ENCODE results near the gene LCN9. TPM values are rescaled to one million over a fixed set of nuclear protein-coding genes. Genes with fewer than 3 reads are reported as not detected.

Gene LCN9
- total RNA-seq, 3 donors from 2014 or later = 0.64 TPM; not detected in 2

GRCh38 chr9:135695036-135695435 lies 31.9 kb downstream of the LCN9 start:
- Histone ChIP-seq H3K4me1 (no peaks in the 10 kb centered on the region), H3K27ac (no peak overlapping the region), H3K27me3 (peaks cover 0 to 34% of the 10 kb centered on the region in 2 donors), H3K9me3 (no peaks in the 10 kb centered on the region), H3K4me3 (no peak overlapping the region), H3K36me3 (no peaks in the 10 kb centered on the region)
- TF ChIP-seq CTCF (IDR thresholded peaks at IDR 0.05) (no peak), POLR2AphosphoS5 (IDR thresholded peaks at IDR 0.05) (no peak), POLR2A (IDR thresholded peaks at IDR 0.05) (no peak)
- intact Hi-C loops (cut with DNase I; ENCODE audit: low total_unique reads) = no loop called here
- no peak for DNase-seq (ENCODE audit: low spot score in 2 of 2)

DNA sequence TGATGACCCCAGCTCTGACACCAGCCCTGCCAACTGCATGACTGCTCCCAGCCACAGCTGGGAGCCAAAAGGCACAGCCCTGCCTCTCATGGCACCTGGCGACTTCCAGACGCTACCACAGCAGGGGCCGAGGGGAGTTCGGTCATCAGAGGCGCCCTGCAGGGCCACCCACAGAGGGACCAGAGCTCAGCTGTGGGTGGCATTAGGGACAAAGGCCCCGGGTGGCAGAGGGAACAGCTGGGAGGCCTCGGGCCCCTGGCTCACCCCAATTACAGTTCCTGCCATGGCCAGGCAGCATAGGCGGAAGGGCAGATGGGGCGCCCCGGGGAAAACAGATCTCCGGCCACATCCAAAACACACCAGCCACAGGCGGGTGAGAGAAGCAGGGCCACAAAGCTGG lies 32.5 kb downstream of the LCN9 start:
- no peaks in the 10 kb centered on the region for H3K36me3 ChIP-seq
- H3K9me3 ChIP-seq = no peaks in the 10 kb centered on the region
- peaks cover 0 to 31% of the 10 kb centered on the region in 2 donors for H3K27me3 ChIP-seq
- no peak for TF ChIP-seq POLR2A (IDR thresholded peaks at IDR 0.05)
- no peak for TF ChIP-seq CTCF (IDR thresholded peaks at IDR 0.05)
- TF ChIP-seq POLR2AphosphoS5 (IDR thresholded peaks at IDR 0.05) = no peak
- DNase-seq (ENCODE audit: low spot score in 2 of 2) = no peak
- H3K4me1 ChIP-seq = no peaks in the 10 kb centered on the region
- H3K27ac ChIP-seq = no peak overlapping the region
- no peak overlapping the region for H3K4me3 ChIP-seq
- intact Hi-C loops (cut with DNase I; ENCODE audit: low total_unique reads) = no loop called here

DNA sequence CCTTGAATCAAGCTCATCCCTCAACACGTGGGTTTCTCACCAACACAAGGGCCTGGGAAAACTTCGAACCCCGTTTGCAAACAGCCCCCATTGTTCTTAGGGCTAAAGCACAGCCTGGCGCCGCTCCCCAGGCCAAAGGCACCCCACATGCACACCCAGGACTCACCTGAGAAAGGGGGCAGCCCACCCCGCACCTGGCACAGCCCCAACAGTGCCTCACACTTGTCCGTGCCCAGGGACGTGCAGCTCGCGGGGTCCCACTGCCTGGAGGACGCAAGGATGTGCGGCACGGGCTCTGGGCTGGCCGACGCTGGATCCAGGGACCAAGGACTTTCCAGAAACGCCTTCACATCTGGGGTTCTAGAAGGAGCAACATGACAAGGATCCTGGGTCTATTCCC lies 33.3 kb downstream of the LCN9 start:
- intact Hi-C loops (cut with DNase I; ENCODE audit: low total_unique reads) = no loop called here

GRCh38 chr9:135697226-135697625 lies 34.1 kb downstream of the LCN9 start:
- no peak overlapping the region for H3K27ac ChIP-seq
- TF ChIP-seq POLR2AphosphoS5 (IDR thresholded peaks at IDR 0.05) = no peak
- no peak for TF ChIP-seq POLR2A (IDR thresholded peaks at IDR 0.05)
- TF ChIP-seq CTCF (IDR thresholded peaks at IDR 0.05) = no peak
- intact Hi-C loops (cut with DNase I; ENCODE audit: low total_unique reads) = no loop called here
- no peaks in the 10 kb centered on the region for H3K4me1 ChIP-seq
- no peaks in the 10 kb centered on the region for H3K36me3 ChIP-seq
- no peak for DNase-seq (ENCODE audit: low spot score in 2 of 2)
- H3K27me3 ChIP-seq = peaks cover 0 to 35% of the 10 kb centered on the region in 2 donors
- H3K9me3 ChIP-seq = no peaks in the 10 kb centered on the region
- H3K4me3 ChIP-seq = no peak overlapping the region

More for the DNA sequence above, 33.3 kb downstream of the LCN9 start:
- no peak overlapping the region for H3K27ac ChIP-seq
- no peak for TF ChIP-seq CTCF (IDR thresholded peaks at IDR 0.05)
- TF ChIP-seq POLR2A (IDR thresholded peaks at IDR 0.05) = no peak
- TF ChIP-seq POLR2AphosphoS5 (IDR thresholded peaks at IDR 0.05) = no peak
- H3K4me3 ChIP-seq = no peak overlapping the region
- H3K27me3 ChIP-seq = peaks cover 0 to 31% of the 10 kb centered on the region in 2 donors
- no peak for DNase-seq (ENCODE audit: low spot score in 2 of 2)
- no peaks in the 10 kb centered on the region for H3K36me3 ChIP-seq
- no peaks in the 10 kb centered on the region for H3K4me1 ChIP-seq
- H3K9me3 ChIP-seq = no peaks in the 10 kb centered on the region

DNA sequence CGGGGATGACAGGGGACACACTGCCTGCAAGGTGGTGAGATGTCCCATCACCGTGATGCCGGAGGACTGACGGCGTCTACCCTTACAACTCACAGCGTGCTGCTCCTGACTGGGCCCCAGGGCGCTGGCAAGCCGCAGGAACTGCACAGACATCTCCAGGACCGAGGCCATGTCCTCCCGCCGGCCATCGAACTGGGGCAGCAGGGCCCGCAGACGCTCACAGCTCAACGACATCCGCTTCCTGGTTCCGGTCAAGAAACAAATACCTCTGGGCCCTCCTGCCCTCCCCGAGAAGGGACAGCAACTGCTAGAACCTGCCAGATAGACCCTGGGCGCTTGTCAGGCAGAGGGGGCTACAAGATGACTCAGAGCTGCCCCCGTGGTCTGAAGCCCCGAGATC lies 35.1 kb downstream of the LCN9 start:
- H3K36me3 ChIP-seq = no peaks in the 10 kb centered on the region
- H3K4me1 ChIP-seq = no peaks in the 10 kb centered on the region
- no peaks in the 10 kb centered on the region for H3K9me3 ChIP-seq
- DNase-seq (ENCODE audit: low spot score in 2 of 2) = no peak
- no peak overlapping the region for H3K27ac ChIP-seq
- TF ChIP-seq POLR2A (IDR thresholded peaks at IDR 0.05) (no peak), POLR2AphosphoS5 (IDR thresholded peaks at IDR 0.05) (no peak), CTCF (IDR thresholded peaks at IDR 0.05) (no peak)
- H3K27me3 ChIP-seq = peaks cover 0 to 35% of the 10 kb centered on the region in 2 donors
- H3K4me3 ChIP-seq = no peak overlapping the region
- intact Hi-C loops (cut with DNase I; ENCODE audit: low total_unique reads) = no loop called here
